SIG-M5 treated with dmso at 0.1 percent for 504 hours (cell line): ENCODE measurements around the gene WEE1.
"Not testable (repeated sequence)": the region's sequence is repeated elsewhere in the genome, so short reads cannot be mapped to it uniquely, and the experiment has no call there.

Source experiments
- DNase-seq: peaks from one replicate; lab custom pipeline; 2025; ENCODE audit not compliant: unreplicated experiment; lab: John Stamatoyannopoulos, UW

Gene WEE1

DNA sequence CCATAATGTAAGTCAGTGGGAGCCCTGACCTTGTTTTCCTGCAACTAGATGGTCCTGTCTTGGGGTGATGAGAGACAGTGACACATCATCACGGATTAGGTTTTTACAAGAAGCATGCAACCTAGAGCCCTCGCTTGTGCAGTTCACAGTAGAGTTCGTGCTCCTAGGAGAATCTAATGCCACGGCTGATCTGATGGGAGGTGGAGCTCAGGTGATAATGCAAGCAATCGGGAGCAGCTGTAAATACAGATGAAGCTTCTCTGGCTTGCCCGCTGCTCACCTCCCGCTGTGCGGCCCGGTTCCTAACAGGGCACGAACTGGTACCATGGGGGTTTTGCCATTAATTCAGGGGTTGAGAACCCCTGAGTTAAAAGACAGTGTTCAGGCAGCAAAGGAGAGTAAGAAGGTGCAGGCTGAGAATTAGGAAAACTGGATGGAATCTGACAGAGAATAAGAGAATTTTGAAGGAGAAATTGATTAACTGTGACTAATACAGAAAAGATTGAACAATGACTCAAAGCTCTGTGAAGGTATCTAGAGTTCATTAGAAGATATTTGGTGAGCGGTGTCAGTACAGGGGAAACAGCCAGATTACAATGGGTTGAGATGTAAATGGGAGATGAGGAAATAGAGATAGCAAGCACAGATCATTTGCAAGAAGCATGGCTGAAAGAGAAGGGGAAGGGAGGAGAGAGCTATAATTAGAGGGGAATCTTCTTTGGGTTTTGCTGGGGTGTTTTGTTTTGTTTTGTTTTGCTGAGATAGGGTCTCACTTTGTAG, 21.0 kb downstream of the WEE1 start:
- DNase-seq: no peak

DNA sequence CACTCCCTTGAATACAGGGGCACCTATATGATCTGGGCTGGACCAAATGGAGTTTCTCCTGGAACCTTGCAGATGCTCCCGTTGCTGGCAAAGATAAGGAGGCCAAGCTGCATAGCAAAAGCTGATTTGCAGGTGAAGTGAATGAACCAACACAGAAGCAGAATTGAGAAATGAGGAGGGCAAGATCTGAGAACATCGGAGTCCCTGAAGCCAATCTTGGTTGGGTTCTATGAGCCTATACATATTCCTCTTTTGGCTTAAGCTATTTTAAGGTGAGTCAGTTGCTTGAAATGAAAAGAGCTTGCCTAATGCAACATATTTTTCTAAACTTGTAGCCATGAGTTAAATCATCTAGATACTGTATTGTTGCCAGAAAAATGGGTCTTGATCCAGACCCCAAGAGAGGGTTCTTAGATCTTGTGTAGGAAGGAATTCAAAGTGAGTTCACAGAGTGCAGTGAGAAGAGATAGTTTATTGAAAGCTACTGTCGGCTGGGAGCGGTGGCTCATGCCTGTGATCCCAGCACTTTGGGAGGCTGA, 23.5 kb downstream of the WEE1 start:
- DNase-seq: no peak

DNA sequence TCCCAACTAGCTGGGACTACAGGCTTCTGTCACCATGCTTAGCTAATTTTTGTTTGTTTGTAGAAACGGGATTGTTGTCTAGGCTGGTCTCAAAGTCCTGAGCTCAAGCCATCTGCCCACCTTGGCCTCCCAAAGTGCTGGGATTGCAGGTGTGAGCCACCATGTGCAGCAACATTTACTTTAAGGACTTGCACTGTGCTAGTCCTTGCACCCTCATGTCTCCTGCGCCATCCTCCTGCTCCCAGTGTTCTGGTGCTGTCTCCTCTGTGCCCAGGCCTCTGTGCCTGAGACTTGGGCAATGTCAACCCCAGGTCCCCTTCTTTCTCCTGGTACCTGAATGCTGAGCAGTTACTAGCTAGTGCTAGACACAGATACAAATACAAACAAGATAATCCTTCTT, 26.7 kb downstream of the WEE1 start:
- no peak for DNase-seq

DNA sequence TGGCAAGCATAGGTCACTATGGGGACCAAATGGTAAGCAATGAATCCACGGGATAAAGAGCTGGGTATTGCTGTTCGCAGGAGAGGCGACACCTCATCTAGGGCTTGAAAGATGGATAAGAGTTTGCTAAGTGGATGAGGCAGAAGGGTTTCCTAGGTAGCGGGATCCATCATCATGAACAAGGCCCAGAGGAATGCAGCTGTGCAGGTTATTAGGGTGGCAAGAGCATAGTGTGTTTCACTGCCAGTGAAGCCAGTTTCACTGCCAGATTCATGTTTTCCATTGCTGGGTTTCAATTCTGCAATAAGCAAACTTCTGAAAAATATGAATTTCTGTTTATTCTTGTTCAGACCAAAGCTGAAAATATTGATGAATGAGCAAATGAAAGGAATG, 27.2 kb downstream of the WEE1 start:
- no peak for DNase-seq

DNA sequence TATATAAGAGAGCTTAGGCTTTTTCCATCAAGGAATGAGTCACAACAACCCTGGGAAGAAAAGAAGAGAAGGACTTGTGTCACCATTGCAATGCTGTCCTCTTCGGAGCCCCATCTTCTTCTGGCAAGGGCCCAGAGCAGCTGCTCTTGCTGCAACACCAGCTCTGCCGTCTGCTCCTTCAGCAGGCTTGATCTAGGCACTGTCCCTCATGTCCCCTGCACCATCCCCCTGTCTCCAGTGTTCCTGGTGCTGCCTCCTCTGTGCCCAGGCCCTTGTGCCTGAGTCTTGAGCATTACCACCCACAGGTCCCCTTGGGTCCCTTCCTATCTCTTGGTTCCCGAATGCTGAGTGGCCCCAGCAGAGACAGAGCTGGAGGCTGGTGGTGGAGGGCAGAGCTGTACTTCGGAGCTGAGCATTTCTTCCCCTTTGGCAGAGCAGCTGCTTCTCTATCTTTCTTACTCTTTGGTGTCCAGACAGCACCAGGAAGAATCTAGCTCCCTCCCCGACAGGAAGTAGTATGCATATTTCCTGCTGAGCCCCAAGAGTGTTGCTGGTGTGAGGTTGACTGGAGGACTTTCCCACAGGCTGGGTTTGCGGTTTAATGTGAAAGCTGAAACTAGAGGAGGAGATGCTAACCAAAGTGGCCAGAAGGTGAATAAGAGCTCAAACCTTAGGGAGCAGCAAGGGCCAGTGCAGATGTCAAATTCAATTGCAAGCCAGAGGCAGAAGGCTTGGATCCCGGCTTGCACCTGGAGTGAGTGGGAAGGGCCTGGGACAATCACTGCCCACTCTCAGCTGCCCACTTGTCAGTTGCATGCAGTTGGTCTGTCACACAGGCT, 27.8 kb downstream of the WEE1 start:
- peak; percentile 87 for DNase-seq

DNA sequence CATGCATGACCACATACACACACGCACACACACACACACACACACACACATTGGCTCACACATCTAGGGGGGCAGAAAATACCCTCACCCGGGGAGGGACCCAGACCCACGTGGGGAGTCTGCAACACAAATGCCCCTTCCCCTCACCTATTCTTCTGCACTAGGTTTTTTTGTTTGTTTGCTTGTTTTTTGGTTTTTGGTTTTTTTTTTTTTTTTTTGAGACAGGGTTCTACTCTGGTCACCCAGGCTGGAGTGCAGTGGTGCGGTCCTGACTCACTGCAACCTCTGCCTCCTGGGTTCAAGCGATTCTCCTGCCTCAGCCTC, 28.4 kb downstream of the WEE1 start:
- no peak for DNase-seq

DNA sequence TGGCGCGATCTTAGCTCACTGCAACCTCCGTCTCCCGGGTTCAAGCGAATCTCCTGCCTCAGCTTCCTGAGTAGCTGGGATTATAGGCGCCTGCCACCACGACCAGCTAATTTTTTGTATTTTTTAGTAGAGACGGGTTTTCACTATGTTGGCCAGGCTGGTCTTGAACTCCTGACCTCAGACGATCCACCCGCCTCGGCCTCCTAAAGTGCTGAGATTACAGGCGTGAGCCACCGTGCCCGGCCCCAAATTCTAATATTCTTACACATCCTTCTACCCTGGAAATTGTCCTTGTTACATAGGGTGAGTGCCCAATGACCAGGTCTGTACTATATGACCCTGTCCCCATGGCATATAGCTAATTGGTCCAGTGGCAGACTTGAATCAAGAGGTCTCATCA, 29.7 kb downstream of the WEE1 start:
- not testable (repeated sequence) for DNase-seq

DNA sequence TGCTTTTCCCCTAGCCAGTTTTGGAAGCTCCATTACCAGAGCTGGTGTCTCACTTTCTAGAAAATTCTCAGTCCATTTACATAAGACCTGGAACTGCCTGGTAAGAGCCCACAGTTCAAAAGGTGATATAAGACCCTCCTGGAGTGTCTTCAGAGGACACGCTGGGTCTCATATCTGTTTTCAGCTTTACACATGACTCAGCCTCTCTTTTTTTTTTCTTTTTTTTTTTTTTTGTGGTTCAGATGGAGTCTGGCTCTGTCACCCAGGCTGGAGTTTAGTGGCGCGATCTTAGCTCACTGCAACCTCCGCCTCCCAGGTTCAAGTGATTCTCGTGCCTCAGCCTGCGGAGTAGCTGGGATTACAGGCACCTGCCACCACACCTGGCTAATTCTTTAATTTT, 30.7 kb downstream of the WEE1 start:
- no peak for DNase-seq

DNA sequence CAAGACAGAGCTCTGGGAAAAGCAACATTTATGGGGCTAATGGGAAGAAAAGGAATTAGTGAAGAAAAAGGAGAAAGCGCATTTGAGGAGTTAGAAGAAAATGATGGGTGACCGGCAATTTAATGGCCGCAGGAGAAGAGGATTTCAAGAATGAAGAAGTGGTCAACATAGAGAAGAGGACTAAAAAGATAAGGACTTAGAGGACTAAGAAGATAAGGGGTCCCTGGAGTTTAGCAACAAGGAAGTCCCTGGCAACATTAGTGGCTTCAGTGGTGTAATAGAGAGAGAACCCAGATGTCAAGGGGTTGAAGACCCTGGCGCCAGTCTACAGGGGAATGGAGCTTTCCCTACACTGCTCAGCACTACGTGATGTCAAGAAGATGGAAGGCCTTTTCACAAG, 32.3 kb downstream of the WEE1 start:
- DNase-seq: no peak

DNA sequence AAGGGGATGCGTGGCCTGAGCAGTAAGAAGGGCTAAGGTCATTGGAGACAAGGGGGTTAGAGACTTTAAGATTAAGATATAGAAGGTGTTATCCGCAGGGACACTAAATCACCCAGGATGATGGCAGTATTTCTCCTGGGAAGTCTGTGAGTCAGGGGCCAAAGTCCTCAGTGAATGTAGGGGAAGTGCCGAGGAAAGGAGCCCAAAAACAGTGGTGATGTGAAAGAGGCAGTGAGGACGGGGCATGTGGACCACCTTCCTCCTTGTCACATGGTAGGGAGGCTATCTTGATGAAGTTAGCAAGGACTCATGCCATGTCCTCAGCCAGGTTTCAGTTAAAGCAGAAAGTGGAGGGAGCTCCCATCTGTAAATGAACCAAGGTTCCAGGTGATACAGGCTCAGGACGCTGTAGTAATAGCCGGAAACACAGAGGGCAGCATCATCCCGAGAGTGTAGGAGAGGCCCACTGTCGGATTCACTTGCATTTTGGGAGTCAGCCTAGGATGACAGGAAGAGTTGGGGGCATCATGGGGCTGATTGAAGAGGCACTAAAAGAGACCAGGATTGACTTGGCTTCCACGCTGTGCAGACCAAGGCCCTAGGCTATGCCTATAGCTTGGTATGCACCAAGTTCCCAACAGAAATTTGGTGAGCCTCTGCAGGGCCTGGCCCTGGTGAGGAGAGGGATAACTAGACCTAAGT, 33.5 kb downstream of the WEE1 start:
- DNase-seq: no peak

DNA sequence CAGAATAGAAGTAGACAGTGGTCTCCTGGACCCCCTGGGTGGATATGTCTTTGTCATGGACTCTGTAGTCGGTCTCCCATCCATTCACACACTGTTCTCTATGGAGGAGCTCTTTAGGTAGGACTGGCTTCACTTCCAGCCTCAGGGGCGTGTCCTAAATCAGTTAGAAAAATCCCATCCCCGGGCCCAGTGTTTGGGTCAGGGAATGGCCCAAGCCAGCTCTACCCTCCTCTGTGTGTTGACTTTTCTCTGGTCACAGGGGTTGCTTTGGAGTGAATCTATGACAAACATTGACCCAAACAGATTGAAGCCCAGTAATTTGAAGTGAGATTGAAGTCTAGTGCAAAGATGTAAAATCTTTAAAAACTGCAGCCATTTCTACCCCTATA, 34.0 kb downstream of the WEE1 start:
- DNase-seq: no peak

DNA sequence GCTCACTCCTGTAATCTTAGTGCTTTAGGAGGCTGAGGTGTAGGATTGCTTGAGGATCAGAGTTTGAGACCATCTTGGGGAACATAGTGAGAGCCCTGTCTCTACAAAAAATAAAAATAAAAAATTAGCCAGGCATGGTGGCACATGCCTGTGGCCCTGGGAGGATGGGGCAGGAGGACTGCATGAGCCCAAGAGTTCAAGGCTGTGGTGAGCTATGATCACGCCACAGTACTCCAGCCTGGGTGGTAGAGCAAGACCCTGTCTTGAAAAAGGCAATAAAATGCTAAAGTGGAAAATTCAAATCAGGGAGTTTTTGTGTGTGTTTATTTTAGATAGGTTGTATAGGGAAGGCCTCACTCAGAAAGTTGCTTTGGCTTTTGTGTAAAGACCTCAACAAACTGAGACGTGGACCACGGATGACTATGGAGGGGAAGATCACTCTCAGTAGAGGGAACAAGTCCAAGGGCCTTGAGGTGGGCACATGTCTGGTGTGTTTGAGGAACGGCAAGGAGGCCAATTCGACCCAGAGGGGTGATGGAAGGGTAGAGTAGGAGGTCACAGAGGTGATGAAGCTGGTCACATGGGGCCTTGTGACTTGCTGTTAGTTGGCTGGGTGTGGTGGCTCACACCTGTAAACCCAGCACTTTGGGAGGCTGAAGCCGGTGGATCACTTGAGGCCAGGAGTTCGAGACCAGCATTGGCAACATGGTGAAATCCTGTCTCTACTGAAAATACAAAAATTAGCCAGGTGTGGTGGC, 35.7 kb downstream of the WEE1 start:
- no peak for DNase-seq

DNA sequence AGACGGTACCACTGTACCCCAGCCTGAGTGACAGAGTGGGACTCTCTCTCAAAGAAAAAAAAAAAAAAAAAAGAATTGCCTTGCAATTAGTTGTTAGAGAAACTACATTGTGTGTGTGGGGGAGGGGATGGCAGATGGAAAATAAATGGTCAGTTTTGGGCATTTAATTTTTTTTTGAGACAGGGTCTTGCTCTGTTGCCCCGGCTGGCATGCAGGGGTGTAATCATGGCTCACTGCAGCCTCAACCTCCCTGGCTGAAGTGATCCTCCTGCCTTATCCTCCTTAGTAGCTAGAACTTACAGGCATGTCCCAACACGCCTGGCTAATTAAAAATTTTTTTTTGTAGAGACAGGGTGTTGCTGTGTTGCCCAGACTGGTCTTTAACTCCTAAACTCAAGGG, 36.4 kb downstream of the WEE1 start:
- DNase-seq: no peak

DNA sequence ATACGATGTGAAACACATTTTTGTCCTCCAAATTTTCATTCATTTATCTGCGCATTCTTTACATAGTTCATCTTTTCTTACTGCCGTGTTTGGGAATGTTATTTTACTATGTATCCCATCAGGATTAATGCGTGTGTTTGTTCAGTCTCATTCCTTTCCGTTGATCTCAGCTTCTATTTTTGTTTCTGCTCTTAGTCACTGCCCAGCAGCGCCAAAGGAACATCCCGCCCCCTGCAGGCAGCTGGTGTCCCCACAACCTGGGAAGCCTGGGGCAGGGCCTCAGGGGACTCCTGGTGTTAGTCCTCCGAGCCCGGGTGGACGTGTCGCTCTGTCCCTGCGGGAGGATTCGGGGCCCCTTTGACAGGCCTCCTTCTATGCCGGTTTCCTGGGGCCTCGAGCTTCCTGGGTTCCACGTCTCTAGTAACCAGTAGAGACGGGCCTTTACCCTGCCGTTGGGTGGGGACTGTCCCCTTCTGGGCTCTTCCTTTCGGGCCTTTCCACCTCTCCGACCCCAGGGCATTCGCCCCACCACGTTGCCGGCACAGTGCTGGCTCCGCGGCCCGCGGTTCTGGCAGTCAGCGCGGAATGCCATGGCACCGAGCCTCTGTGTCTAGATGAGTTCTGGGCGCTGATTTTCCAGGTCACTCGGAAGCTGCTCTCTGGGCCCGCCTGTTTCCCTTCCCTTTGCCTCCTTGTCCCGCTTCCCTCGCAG, 39.8 kb downstream of the WEE1 start:
- DNase-seq: peak; percentile 77

DNA sequence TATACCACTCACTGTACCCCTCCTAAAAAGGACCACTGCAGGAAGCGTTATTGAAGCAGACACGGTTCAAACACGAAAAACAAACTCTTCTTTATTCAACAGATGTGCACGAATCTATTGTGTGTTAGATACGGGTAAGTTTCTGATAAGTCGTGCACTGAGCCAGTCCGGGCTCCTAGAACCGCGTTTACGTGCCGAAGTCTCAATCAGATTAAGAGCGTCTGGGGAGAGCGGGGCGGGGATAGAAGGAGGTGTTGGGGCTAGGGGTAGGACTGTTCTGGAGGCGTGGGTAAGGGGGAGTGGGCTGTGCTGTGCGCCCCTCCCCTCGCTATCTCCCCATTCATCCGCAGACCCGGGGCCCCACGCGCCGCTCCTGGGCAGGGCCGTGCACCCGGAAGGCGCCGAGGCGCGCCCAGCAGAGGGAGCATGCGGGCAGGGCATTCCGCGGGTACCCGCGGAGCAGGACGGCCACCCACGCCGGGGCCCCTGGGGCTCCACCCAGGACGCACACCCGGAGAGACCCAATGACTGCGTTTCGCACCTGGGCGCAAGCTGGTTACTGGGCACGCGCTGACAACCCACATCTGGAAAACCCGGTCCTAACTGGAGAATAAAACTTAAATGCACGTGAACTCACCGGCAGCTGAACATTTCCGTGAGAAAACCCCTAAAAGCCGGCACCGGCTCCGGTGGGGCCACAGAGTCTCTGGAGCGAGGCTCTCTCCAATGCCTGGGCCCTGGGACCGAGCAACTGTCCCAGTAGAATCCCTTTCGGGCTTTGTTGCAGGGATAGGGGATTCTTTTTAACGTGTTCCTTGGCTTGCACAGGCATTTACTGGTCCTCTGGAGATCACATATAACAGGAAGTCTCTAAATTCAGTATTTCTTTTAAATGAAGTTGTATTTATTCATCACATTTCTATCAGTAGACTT, 40.6 kb downstream of the WEE1 start:
- DNase-seq: peak; percentile 82

DNA sequence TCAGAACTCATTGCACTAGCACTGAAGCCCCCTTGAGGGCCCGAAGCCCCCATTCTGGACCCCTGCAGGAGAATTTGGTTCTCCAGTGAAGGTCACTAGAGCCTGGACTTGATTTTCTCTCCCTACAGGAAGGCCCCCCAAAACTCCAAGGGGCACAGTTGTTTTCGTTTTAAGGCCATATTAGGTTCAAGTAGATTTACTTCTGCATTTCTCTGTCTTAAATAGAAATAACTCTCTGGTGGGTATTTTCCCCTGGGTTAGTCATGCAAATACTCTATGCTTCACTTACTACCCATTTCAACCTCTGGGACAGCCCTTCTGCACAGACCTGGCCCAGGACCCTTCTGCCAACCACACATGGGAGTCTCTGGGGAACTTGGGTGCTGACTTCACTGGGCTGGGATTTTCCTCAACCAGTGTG, 41.6 kb downstream of the WEE1 start:
- peak; percentile 64 for DNase-seq

DNA sequence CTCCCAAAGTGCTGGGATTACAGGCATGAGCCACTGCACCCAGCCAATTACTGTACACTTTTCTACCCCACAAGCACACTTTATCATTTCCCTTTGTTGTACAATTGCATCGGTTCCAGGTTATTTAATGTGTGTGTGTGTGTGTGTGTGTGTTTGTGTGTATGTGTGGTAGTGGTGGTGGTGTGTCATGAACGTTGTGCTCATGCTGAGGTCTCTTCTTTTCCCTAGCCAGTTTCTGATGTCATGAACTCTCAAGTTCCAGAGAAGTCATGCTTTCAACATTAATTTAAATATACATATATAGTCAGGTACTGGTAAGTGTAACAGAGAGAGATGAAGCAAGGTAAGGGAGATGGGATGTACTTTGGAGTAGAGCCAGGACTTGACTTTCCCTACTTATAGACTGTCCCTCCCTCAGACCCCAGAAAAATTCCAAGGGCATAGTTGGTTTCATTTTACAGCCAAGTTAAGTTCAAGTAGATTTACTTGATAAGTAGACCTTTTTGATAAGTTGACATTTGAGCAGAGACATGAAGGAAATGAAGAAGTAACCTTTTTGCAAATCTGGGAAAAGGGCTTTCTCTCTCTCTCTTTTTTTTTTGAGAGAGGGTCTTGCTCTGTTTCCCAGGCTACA, 42.7 kb downstream of the WEE1 start:
- DNase-seq: no peak

DNA sequence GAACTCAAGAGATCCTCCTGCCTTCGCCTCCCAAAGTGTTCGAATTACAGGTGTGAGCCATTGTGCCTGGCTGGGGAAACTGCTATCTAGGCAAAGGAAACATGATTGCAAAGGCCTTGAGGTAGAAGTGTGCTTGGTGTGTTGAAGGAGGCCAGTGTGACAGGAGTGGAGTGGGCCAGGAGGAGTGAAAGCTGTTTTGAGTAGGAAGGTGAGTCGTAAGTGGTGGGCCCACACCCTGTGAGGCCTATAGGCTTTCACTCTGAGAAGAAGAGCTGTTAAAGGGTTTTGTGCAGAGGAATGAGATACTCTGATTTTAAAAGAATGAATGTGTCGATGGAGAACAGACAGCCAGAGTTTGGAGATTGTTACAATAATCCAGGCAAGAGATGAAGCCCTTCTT, 43.4 kb downstream of the WEE1 start:
- DNase-seq: no peak

DNA sequence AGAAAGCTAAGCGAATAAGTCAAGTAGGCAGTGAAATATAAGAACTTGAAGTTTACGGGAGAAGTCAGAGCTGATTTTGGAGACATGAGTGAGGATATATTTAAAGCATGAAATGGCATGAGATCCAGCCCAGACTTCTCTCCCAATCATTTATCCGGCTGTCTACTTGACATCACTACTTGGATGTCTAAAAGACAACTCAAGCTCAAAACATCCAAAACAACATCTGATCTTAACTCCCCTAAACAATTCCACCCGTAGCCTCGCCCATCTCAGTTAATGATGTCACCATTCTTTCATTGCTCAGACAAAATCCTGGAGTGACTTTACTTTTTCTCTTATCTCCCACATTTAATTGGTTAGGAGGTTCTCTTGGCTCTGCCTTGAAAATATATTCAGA, 44.5 kb downstream of the WEE1 start:
- no peak for DNase-seq
